IPS-20b (cell line): ENCODE measurements around the gene IWS1.

Source experiments
- H3K27ac ChIP-seq: one replicate; pipeline ENCODE4 v1.5.1; 2013; ENCODE audit warnings: low read length
- H3K27me3 ChIP-seq: 2 replicates; pipeline ENCODE4 v1.6.1; 2013; ENCODE audit warnings: mild to moderate bottlenecking, low read length, inconsistent platforms; ENCODE audit not compliant: insufficient read depth
- H3K36me3 ChIP-seq: 2 replicates; pipeline ENCODE4 v1.6.1; 2013; ENCODE audit warnings: low read depth, mild to moderate bottlenecking, inconsistent platforms, low read length, moderate library complexity; ENCODE audit not compliant: insufficient read depth
- H3K4me1 ChIP-seq: 2 replicates; pipeline ENCODE4 v1.6.1; 2013; ENCODE audit warnings: mild to moderate bottlenecking, control low read depth, inconsistent platforms, low read length, moderate library complexity; ENCODE audit not compliant: insufficient read depth
- H3K4me3 ChIP-seq: 2 replicates; pipeline ENCODE4 v1.5.1; 2013; ENCODE audit warnings: mild to moderate bottlenecking, low read length, inconsistent platforms
- H3K9ac ChIP-seq: 2 replicates; pipeline ENCODE4 v1.6.1; 2013; ENCODE audit warnings: low read depth, mild to moderate bottlenecking, inconsistent platforms, low read length, moderate library complexity
- H3K9me3 ChIP-seq: 2 replicates; pipeline ENCODE4 v1.6.1; 2013; ENCODE audit warnings: mild to moderate bottlenecking, low read depth, low read length, inconsistent platforms; ENCODE audit not compliant: insufficient read depth

IWS1 gene

GRCh38 chr2:127479866-127480743 lies 46.2 kb downstream of the IWS1 start:
- H3K4me3 ChIP-seq, result no peak overlapping the region; the same call in 1 of the 2 replicates
- peaks cover 44% of the 10 kb centered on the region for H3K36me3 ChIP-seq
- no peaks in the 10 kb centered on the region; the same call in 1 of the 2 replicates for H3K9me3 ChIP-seq
- peak overlapping the region; percentile 67 for H3K27ac ChIP-seq
- no peaks in the 10 kb centered on the region for H3K27me3 ChIP-seq
- H3K9ac ChIP-seq, result peak overlapping the region; percentile 53; the same call in 1 of the 2 replicates
- H3K4me1 ChIP-seq, result peaks cover 27% of the 10 kb centered on the region

GRCh38 chr2:127479219-127479825 lies 47.0 kb downstream of the IWS1 start:
- no peak overlapping the region for H3K27ac ChIP-seq

GRCh38 chr2:127475788-127476187 lies 50.5 kb downstream of the IWS1 start:
- H3K36me3 ChIP-seq, result peaks cover 5% of the 10 kb centered on the region
- no peak overlapping the region for H3K4me3 ChIP-seq
- no peak overlapping the region for H3K9ac ChIP-seq
- no peaks in the 10 kb centered on the region for H3K27me3 ChIP-seq
- H3K9me3 ChIP-seq, result no peaks in the 10 kb centered on the region; the same call in 1 of the 2 replicates
- no peak overlapping the region for H3K27ac ChIP-seq
- H3K4me1 ChIP-seq, result peaks cover 15% of the 10 kb centered on the region

More at GRCh38 chr2:127479219-127479825, 47.0 kb downstream of the IWS1 start:
- H3K36me3 ChIP-seq, result peaks cover 36% of the 10 kb centered on the region
- peaks cover 27% of the 10 kb centered on the region for H3K4me1 ChIP-seq
- no peaks in the 10 kb centered on the region; the same call in 1 of the 2 replicates for H3K9me3 ChIP-seq
- H3K4me3 ChIP-seq, result no peak overlapping the region
- H3K9ac ChIP-seq, result no peak overlapping the region
- no peaks in the 10 kb centered on the region for H3K27me3 ChIP-seq

GRCh38 chr2:127472268-127472667 lies 54.0 kb downstream of the IWS1 start:
- Histone ChIP-seq H3K27me3 (no peaks in the 10 kb centered on the region), H3K27ac (no peak overlapping the region), H3K36me3 (0 out of 2 replicates have a peak, but pooled peaks cover 9% of the 10 kb centered on the region), H3K4me3 (no peak overlapping the region), H3K9me3 (no peaks in the 10 kb centered on the region; the same call in 1 of the 2 replicates), H3K4me1 (no peaks in the 10 kb centered on the region), H3K9ac (no peak overlapping the region)

GRCh38 chr2:127471286-127471988 lies 54.9 kb downstream of the IWS1 start:
- 0 out of 2 replicates have a peak, but pooled peaks cover 9% of the 10 kb centered on the region for H3K36me3 ChIP-seq
- no peaks in the 10 kb centered on the region; the same call in 1 of the 2 replicates for H3K9me3 ChIP-seq
- no peak overlapping the region for H3K9ac ChIP-seq
- H3K4me3 ChIP-seq, result no peak overlapping the region
- H3K27me3 ChIP-seq, result no peaks in the 10 kb centered on the region
- no peak overlapping the region for H3K27ac ChIP-seq
- H3K4me1 ChIP-seq, result no peaks in the 10 kb centered on the region

- no peaks in the 10 kb centered on the region for H3K27me3 ChIP-seq
- no peak overlapping the region for H3K4me3 ChIP-seq
- H3K27ac ChIP-seq, result no peak overlapping the region
- no peaks in the 10 kb centered on the region for H3K9me3 ChIP-seq
- H3K4me1 ChIP-seq, result no peaks in the 10 kb centered on the region; the same call in 1 of the 2 replicates
- H3K36me3 ChIP-seq, result 0 out of 2 replicates have a peak, but pooled peaks cover 9% of the 10 kb centered on the region
- H3K9ac ChIP-seq, result no peak overlapping the region
Measured at GRCh38 chr2:127469974-127470373, 56.3 kb downstream of the IWS1 start.

GRCh38 chr2:127469051-127469450 lies 57.2 kb downstream of the IWS1 start:
- H3K36me3 ChIP-seq, result 0 out of 2 replicates have a peak, but pooled peaks cover 9% of the 10 kb centered on the region
- H3K9me3 ChIP-seq, result no peaks in the 10 kb centered on the region
- H3K4me3 ChIP-seq, result no peak overlapping the region
- H3K4me1 ChIP-seq, result peaks cover 3% of the 10 kb centered on the region; the same call in 1 of the 2 replicates
- no peak overlapping the region for H3K27ac ChIP-seq
- no peaks in the 10 kb centered on the region for H3K27me3 ChIP-seq
- no peak overlapping the region for H3K9ac ChIP-seq

- Histone ChIP-seq H3K4me1 (peaks cover 3% of the 10 kb centered on the region; the same call in 1 of the 2 replicates), H3K36me3 (0 out of 2 replicates have a peak, but pooled peaks cover 9% of the 10 kb centered on the region), H3K27ac (no peak overlapping the region)
Measured at GRCh38 chr2:127465258-127465657, 61.0 kb downstream of the IWS1 start.

GRCh38 chr2:127464470-127465257 lies 61.6 kb downstream of the IWS1 start:
- Histone ChIP-seq H3K9ac (no peak overlapping the region), H3K9me3 (no peaks in the 10 kb centered on the region)

More at GRCh38 chr2:127465258-127465657, 61.0 kb downstream of the IWS1 start:
- H3K9ac ChIP-seq, result no peak overlapping the region
- H3K9me3 ChIP-seq, result no peaks in the 10 kb centered on the region
- no peak overlapping the region for H3K4me3 ChIP-seq
- no peaks in the 10 kb centered on the region for H3K27me3 ChIP-seq

GRCh38 chr2:127463155-127463991 lies 62.9 kb downstream of the IWS1 start:
- H3K36me3 ChIP-seq, result no peaks in the 10 kb centered on the region
- H3K27ac ChIP-seq, result no peak overlapping the region
- H3K9me3 ChIP-seq, result no peaks in the 10 kb centered on the region
- H3K27me3 ChIP-seq, result no peaks in the 10 kb centered on the region
- H3K4me1 ChIP-seq, result peaks cover 3% of the 10 kb centered on the region; the same call in 1 of the 2 replicates
- no peak overlapping the region for H3K4me3 ChIP-seq
- peak overlapping the region; percentile 9; the same call in 1 of the 2 replicates for H3K9ac ChIP-seq

More at GRCh38 chr2:127464470-127465257, 61.6 kb downstream of the IWS1 start:
- Histone ChIP-seq H3K27me3 (no peaks in the 10 kb centered on the region), H3K36me3 (0 out of 2 replicates have a peak, but pooled peaks cover 5% of the 10 kb centered on the region), H3K4me3 (no peak overlapping the region), H3K27ac (no peak overlapping the region), H3K4me1 (peaks cover 3% of the 10 kb centered on the region; the same call in 1 of the 2 replicates)
